HTERT RPE-1 (cell line): ENCODE data around the gene SLC66A3.

Experiments
- in situ Hi-C: fragments of 300-500 bp; cut with MboI; formaldehyde crosslinking; loops from 4 replicates; pipeline ENCODE4 v1.14.3; 2020; ENCODE audit warnings: low sequenced_read_pairs

SLC66A3 gene

DNA sequence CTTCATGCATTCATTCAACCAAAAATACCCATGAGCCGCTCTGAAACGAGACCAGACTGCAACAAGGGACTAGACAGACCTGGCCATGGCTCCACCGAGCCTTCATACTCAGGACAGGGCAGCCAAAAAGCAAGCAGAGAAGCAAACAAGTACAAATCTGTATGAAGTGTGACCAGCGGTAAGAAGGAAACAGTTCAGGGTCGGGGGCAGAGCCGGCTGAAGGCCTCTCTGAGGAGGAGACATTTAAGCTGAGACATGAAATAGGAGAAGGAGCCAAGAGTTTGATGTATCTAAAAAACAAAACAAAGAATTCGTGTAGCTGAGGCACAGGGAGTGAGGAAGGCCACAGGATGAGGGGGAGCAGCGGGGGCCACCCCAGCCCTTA lies 21.3 kb upstream of the SLC66A3 start:
- in situ Hi-C loops, result no loop called here

DNA sequence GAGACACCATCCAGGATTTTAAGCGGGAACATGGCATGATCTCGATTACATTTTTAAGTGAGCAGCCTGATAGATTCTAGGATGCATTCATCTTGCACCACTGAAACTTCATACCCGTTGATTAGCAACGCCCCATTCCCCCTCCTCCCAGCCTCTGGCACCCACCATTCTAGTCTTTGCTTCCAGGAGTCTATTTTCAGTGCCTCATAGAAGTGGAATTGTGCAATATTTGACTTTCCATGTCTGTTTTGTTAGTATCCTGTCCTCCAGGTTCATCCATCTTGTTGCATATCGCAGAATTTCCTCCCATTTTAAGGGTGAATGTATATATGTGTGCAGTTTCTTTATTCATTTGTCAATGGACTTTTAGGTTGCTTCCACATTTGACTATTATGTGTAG lies 20.9 kb upstream of the SLC66A3 start:
- in situ Hi-C loops, result no loop called here

DNA sequence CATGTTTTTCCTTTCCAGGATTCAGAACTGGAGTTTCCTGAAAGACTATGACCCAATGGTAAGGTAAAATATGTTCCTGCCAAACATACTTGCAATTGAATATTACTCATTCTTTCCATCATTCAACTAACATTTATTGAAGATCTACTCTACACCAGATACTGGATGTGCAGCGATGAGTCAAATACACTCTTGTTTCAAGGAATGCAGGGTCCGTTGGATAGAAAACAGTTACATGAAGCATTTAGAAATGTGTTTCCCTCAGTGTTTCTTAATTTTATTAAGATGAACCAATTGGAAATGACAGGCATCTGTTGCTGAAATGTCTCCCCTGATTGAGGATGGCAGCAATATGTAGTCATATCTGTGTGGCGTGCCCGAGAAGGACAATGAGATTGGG lies 14.8 kb upstream of the SLC66A3 start:
- in situ Hi-C loops, result no loop called here

DNA sequence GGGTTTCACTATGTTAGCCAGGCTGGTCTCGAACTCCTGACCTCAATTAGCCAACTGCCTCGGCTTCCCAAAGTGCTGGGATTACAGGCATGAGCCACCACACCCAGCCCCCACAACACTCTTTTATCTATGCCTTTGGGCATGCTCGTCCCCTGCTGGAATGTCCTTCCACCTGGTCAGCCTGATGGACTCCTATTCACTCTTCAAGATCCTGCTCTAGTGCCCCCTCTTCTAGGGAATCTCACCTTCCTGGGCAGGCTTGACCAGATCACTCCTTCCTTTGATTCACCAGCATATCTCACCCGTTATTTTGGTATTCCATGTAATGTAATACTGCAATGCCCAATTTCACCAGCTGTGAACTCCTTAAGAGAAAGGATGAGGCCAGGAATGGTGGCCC lies 13.9 kb upstream of the SLC66A3 start:
- in situ Hi-C loops, result no loop called here

DNA sequence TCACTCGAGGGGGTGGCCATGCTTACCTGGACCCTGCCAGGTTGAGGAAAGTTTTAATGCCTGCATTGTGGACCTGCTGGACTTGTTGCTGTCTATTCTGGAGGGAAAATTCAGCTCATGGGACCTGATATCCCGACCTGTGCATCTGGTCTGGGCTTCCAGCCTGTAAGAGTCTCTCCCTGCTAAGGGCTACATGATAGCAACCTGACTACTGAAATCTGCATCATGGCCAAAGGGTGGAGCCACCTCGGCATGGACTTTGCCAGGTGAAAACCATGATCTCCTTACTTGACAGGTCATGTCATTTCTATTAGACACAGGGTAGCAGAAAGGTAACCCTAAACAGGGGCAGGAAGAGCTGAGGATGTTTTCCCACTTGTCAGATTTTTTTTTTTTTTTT lies 12.9 kb upstream of the SLC66A3 start:
- in situ Hi-C loops, result no loop called here

DNA sequence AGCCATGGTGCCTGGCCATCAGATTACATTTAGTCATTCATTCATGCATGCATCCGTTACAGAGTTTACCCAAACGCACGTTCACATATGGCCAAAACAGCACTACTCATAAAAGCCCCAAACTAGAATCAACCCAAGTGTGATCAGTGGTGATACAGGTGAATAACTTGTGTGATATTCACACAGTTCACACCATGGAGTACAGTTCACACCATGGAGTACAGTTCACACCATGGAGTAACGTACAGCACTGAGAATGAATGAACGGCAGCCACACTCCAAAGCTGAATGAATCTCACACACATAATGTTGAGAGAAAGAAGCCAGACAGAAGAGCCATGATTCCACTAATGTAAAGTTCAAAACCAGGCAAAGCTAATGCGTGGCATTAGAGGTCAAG lies 12.3 kb upstream of the SLC66A3 start:
- in situ Hi-C loops, result no loop called here

DNA sequence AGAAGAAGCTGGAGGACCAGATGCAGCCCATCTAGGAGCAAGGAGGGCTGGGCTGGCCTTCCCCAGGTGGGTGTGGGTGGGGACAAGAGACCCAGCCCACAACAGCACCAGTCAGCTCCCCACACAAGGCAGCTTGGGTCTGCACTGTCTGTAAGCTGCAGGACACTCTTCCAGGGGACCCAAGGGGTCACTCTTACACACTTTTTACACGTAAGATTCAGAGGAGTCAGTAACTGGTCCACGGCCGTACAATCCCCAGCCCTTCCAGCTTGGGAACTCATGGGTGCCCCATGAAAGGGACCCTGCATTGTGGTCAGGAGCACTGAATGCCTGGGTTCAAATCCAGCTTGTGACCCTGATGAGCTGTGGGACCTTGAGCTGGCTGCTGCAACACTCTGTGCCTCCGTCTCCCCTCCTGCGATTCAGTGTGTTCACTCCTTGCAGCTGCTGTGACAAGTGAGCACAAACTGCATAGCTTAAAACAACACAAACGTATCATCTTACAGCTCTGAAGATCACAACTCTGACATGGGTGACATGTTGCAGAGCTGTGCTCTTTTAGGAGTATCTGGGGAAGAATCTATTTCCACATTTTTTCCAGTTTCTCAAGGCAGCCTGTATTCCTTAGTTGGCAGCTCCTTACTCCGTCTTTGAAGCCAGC lies 11.1 kb upstream of the SLC66A3 start:
- in situ Hi-C loops, result no loop called here

DNA sequence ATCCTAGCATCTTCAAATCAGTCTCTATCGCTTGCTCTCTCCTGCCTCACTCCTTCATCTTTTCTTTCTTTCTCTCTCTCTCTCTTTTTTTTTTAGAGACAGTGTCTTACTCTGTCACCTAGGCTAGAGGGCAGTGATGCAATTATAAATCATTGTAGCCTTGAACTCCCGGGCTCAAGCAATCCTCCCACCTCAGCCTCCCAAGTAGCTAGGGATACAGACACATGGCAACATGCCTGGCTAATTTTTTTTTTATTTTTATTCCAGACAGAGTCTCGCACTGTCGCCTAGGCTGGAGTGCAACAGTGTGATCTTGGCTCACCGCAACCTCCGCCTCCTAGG lies 10.6 kb upstream of the SLC66A3 start:
- in situ Hi-C loops, result no loop called here

DNA sequence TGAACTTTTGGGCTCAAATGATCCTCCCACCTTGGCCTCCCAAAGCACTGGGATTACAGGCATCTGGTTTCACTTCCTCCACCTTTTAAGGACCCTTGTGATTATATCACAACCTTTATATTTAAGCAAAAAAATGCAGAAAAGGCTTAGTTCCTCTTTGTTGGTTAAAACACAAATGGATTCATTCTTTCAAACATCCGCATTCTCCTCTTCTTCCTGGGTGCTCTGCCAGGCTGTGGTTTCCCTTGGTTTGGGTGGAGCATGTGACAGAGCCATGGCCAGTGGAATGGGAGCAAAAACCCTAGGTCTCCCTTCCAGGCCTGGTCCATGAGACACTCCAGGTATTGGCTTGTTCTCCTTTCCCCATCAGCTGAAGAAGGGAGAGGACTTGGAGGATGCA lies 9.9 kb upstream of the SLC66A3 start:
- in situ Hi-C loops, result no loop called here

DNA sequence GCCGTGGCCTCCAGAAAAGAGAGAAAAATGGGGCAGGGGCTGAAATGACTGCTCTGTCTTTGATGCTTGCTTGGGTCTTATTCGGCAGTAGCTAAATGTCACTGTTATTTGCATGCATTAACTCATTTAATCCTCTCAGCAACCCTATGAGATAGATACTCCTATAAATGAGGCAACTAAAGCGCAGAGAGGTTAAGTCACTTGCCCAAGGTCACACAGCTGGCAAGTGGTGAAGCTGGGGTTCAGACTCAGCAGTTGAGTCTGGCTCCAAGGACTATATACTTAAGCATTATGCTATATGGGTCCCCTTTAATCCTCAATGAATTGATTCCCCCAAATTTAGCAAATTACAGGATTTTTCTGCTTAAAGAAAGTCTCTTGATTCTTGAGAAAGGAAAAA lies 9.2 kb upstream of the SLC66A3 start:
- in situ Hi-C loops, result no loop called here

DNA sequence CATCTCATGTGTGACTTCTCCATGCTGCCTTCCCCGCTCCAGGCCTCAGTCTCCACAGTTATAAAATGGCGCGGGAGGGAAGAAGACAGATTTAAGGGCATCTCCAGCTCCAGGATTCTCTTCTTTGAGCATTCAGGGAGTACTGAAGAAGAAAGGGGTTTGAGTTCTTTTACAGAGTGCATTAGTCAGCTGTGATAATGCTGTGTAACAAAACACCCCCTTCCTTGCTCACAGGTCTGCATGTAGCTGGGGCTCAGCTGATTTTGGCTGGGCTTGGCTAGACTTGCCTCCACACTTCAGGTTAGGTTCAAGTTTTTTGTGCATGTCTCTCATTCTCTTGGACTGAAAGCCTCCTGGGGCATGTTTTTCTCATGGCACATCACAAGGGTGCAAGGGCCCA lies 8.0 kb upstream of the SLC66A3 start:
- in situ Hi-C loops, result no loop called here

DNA sequence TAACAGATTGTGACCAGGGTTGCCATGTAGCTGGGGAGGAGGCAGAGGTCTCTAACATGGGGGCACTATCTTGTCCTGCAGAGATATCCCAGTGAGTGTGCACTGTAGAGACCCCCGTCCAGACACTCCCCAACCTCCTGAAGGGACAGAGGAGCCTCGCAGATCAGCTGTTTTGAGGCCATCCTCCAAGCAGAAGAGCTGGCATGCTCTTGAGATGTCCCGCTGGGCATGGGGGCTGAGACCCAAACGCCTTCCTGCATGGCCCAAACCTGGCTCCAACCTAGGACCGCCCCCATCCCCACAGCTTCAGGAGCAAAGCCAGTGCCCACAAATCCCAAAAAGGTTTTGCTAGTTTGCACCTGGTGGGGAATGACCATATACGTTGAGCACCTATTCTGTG lies 2.7 kb upstream of the SLC66A3 start:
- in situ Hi-C loops, result no loop called here

DNA sequence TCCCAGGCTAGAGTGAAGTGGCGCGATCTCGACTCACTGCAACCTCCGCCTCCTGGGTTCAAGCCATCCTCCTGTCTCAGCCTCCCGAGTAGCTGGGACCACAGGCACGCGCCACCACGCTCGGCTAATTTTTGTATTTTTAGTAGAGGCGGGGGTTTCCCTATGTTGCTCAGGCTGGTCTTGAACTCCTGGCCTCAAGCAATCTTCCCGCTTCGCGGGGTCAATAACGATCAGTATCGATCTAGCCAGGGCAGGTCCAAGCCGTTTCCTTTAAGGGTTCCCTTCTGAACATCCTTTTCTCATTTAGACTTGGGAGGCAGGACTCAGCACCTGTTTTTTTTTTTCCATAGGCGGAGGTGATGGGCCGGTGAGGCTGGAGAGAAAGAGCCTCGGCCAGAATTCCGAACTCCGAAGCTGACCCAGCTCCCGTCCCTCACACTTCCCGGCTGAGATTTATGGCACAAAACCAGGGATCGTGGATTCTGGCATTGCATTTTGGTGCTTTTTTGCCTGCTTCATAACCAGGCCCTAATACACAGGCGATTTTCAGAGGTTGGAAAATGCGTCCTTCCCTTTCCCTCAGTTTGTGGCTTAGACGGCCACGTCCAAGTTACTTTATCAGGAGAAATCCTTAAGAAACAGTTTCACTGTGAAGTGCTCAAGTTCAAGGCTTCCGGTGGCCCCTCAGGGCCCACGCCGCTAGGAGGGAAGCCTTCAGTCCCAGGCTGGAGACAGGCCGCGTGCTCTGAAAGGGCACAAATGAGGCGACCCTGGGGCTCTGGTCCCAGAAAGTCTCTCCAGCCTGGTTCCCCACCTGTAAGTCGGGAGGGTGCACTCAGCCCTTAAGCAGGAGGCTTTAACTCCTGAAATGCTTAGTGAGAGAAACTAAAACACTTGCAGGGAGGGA lies 998 bp upstream of the SLC66A3 start:
- in situ Hi-C loops, result no loop called here

DNA sequence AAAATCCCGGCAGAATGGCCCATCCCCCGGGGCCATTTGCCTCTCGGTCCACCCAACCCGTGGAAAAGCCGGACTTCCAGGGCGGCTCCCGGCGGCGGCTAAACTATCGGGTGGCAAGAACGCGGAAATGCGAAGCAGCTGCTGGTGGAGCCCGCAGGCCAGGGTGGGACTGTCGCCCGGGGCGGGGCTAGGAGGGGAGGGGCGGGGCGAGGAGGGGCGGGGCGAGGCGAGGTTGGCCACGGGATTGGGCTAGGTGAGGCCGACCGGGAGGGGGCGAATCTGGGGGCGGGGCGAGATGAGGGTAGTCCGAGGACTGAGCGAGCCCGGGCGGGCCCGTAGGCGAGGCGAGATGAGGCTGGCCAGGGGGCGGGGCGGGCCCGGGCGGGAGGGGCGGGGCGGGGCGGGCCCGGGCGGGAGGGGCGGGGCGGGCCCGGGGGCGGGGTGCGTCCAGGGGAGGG lies 315 bp upstream of the SLC66A3 start:
- in situ Hi-C loops, result no loop called here

DNA sequence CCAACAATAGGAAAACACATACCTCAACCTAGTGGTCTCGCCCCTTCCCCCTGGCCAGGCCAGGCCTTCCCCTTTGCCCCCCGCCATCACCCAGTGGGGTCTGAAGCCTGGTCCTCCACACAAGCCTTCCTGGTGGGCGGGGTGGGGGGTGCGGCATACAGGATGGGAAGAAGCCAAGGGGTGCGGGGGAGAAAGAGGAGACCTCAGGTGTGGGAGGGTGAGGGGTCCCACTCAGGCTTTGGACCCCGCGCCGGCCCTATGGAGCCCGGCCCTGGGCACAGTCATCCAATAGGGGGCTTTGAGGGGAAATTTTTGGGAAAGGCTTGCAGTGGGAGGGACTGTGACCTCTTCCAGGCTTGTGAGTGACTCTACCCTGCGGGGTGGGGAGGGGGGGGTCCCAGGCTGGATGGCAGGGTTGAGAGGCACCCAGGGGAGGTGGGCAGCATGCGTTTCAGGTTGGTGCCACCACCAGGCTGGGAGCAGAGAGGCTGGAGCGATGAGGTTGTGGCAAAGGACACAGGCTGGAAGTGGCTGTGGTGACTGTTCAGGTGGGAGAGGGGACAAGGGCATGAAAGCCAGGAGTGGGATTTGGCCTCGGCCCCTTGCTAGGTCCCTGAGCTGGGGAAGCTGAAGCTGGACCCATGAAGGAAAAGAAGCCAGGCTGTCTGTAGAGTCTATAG lies 1.3 kb downstream of the SLC66A3 start:
- in situ Hi-C loops, result no loop called here

DNA sequence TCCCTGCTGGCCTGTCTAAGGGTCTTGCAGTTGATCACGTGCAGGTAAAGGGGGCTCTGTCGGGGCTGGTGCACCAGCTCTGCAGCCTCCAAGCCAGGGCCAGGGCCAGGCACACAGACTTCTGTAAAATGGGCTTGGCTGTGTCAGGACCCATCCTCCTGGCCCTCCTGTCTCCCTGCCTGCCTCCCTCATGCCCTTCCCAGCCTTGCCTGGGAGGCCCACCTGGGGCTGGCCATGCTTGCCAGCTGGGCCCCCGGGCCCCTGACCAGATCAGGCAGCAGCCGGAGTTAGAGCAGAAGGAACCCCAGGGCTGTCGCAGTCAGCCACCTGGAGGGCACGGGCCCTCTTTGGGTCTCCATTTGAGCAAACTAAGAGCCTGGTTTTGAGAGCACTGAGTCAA lies 2.0 kb downstream of the SLC66A3 start:
- in situ Hi-C loops, result no loop called here

DNA sequence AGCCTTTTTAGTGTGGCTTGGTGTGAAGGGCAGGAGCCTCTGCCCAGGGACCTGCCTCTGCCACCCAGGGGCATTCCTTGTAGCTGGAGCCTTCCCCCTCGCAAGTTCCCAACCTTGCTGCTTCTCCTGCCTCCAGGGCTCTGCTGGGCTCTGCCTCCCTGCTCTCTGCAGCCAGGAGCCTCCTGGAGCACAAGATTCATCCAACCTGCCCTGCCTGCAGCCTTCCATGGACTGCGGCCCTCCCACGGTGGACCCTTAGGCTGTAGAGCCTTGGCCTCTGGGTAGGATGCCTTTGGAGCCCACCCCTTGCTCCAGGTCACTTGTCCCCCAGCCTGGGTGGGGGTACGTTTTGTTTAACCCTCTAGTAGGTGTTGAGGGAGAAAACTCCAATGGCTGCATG lies 2.5 kb downstream of the SLC66A3 start:
- in situ Hi-C loops, result no loop called here

DNA sequence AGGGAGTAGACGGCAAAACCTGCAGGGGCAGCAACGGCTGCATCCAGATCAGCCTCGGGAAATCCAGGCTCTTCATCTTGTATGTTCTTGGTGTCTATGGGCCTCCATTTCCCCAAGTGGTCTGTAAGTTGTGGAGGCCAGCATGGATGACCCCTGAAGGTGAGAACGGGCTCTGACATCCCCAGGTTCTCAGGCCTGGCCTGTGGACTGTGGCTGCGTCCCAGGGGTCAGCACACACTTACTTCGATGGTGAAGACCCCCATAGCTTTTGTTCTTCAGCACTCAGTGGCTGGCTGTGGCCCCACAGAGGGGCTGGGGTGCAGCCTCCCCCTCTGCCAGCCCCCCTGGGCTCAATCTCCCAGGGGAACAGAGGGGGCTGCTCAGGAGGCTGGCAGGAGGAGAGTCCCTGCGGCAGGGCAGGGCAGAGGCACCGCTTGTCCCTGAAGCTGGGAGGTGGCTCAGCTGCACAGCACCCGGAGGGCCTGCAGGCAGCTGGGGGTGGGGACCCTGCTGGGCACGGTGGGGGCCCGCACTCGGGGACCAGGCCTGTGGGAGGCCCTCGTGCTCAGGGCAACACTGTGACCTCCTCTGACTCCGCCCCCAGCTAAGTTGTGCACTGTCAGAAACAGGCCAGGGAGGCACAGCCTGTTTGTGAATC lies 3.8 kb downstream of the SLC66A3 start:
- in situ Hi-C loops, result no loop called here

DNA sequence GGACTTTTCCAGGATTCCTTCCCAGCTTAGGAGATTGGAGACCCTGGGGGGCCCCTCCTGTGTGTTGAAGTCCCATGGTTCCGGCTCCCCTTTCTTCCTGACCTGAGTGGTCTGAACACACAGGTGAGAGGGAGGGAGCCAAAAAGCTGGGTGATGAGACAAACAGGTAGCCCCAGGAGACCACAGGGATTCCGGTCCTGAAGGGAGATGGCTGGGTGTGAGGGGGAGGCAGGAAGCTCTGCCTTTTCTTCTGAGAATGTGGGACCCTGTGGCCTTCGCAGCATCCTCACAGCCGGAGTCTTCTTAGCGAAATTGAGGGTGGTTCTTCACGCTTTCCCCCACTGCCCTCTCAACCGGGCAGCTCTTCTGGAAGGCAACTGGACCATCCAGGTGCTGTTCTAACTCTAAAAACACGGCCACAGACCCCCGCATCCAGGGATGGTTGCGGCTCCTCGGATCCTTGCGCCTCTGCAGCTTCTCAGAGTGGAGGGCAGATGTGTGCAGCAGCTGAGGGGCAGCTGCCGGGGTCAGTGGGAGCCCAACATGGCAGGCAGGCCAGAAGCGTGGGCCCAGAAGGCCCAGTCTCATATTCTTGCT lies 4.4 kb downstream of the SLC66A3 start:
- in situ Hi-C loops, result no loop called here

DNA sequence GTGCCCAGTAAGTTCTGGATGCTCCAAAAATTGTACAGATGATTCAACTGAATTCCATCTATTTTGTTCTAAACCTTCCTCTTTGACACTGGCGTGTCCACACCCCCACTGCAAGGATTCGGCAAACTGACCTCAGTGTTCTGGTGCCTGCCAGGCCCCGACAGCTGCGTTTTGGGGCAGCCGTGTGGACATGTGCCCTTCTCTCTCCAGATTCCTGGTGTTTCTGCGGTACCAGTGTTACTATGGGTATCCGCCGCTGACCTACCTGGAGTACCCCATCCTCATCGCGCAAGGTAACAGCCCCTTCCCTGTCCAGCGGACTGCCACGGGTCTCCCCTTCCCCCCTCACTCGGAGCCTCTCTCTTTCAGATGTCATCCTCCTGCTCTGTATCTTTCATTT lies 5.0 kb downstream of the SLC66A3 start:
- in situ Hi-C loops, result no loop called here
